Neural cell (in vitro differentiated cells): Measurements from ENCODE around the gene EEF1AKMT3.

Source experiments
- EP300 ChIP-seq: fragments of 450-650 bp; conservative IDR thresholded peaks from 2 replicates; pipeline ENCODE4 v1.6.1; 2014; ENCODE audit warnings: antibody characterized with exemption, mild to moderate bottlenecking, moderate library complexity; ENCODE audit not compliant: poor library complexity, severe bottlenecking
- EZH2 ChIP-seq: fragments of 200-600, 300-800 bp; shearing (Covaris generic), sonication (generic); IDR thresholded peaks from 2 replicates; pipeline ENCODE4 v1.6.1; 2014; ENCODE audit warnings: antibody characterized with exemption, low read length, borderline replicate concordance, mild to moderate bottlenecking; ENCODE audit not compliant: insufficient read depth, poor library complexity, severe bottlenecking
- POLR2AphosphoS5 ChIP-seq: IDR thresholded peaks from 2 replicates; pipeline ENCODE4 v1.6.1; 2012
- RAD21 ChIP-seq: fragments of 450-650 bp; conservative IDR thresholded peaks from 2 replicates; pipeline ENCODE4 v1.6.1; 2014; ENCODE audit warnings: antibody characterized with exemption, mild to moderate bottlenecking, moderate library complexity
- REST ChIP-seq: IDR thresholded peaks from 2 replicates; pipeline ENCODE4 v1.6.1; 2012; ENCODE audit warnings: borderline replicate concordance
- SMC3 ChIP-seq: fragments of 450-650 bp; conservative IDR thresholded peaks from 2 replicates; pipeline ENCODE4 v1.6.1; 2014; ENCODE audit warnings: antibody characterized with exemption, mild to moderate bottlenecking, moderate library complexity; ENCODE audit not compliant: poor library complexity
- TAF1 ChIP-seq: IDR thresholded peaks from 2 replicates; pipeline ENCODE4 v1.6.1; 2012; ENCODE audit warnings: low read depth
- TF ChIP-seq, protein P1 (sequence below): fragments of 450-650 bp; IDR thresholded peaks from 2 replicates; pipeline ENCODE4 v1.5.1; 2014; ENCODE audit warnings: antibody characterized with exemption, mild to moderate bottlenecking, moderate library complexity; ENCODE audit not compliant: poor library complexity, severe bottlenecking

GRCh38 chr12:57826400-57826799 is 54.0 kb downstream of the EEF1AKMT3 start:
- no peak for TF ChIP-seq SMC3
- TF ChIP-seq TAF1 = no peak
- TF ChIP-seq EZH2 = no peak
- no peak for TF ChIP-seq POLR2AphosphoS5
- TF ChIP-seq, protein P1, sequence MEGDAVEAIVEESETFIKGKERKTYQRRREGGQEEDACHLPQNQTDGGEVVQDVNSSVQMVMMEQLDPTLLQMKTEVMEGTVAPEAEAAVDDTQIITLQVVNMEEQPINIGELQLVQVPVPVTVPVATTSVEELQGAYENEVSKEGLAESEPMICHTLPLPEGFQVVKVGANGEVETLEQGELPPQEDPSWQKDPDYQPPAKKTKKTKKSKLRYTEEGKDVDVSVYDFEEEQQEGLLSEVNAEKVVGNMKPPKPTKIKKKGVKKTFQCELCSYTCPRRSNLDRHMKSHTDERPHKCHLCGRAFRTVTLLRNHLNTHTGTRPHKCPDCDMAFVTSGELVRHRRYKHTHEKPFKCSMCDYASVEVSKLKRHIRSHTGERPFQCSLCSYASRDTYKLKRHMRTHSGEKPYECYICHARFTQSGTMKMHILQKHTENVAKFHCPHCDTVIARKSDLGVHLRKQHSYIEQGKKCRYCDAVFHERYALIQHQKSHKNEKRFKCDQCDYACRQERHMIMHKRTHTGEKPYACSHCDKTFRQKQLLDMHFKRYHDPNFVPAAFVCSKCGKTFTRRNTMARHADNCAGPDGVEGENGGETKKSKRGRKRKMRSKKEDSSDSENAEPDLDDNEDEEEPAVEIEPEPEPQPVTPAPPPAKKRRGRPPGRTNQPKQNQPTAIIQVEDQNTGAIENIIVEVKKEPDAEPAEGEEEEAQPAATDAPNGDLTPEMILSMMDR = no peak
- TF ChIP-seq RAD21 = no peak
- no peak for TF ChIP-seq EP300
- no peak for TF ChIP-seq REST
